Type B pancreatic cell (in vitro differentiated cells): Measurements from ENCODE around the gene UBE2O. TPM values are rescaled to one million over a fixed set of nuclear protein-coding genes. Genes with fewer than 3 reads are reported as not detected.

Experiments used
- DNase-seq: peaks from one replicate; pipeline ENCODE4 v3.0.0; 2021; ENCODE audit warnings: mixed read lengths; ENCODE audit not compliant: unreplicated experiment; ENCODE audit errors: extremely low spot score
- H3K27ac Mint-ChIP-seq: 2 replicates; pipeline ENCODE4 v1.8.0; 2021; ENCODE audit warnings: mild to moderate bottlenecking, mixed read lengths
- H3K27me3 Mint-ChIP-seq: 2 replicates; pipeline ENCODE4 v1.8.0; 2021; ENCODE audit warnings: mixed read lengths
- H3K36me3 Mint-ChIP-seq: 2 replicates; pipeline ENCODE4 v1.8.0; 2021; ENCODE audit warnings: mixed read lengths
- H3K4me1 Mint-ChIP-seq: one replicate; pipeline ENCODE4 v1.8.0; 2021; ENCODE audit warnings: mixed read lengths; ENCODE audit not compliant: unreplicated experiment
- H3K4me3 Mint-ChIP-seq: 2 replicates; pipeline ENCODE4 v1.8.0; 2021; ENCODE audit warnings: mild to moderate bottlenecking, mixed read lengths
- H3K9me3 Mint-ChIP-seq: 2 replicates; pipeline ENCODE4 v1.8.0; 2021; ENCODE audit warnings: mixed read lengths
- total RNA-seq: library from RNA; stranded (reverse); gene quantifications from 2 replicates; pipeline ENCODE4 v1.2.1, GENCODE V29; 2021; ENCODE audit warnings: low replicate concordance
- TF ChIP-seq, protein P1 (sequence below): fragments of 200-600 bp; sonication (generic); conservative IDR thresholded peaks from 2 replicates; pipeline ENCODE4 v1.5.0; 2021; ENCODE audit warnings: antibody characterized with exemption, mild to moderate bottlenecking

The UBE2O gene
- total RNA-seq, 1 donor from 2014 or later: 51.5 TPM

DNA sequence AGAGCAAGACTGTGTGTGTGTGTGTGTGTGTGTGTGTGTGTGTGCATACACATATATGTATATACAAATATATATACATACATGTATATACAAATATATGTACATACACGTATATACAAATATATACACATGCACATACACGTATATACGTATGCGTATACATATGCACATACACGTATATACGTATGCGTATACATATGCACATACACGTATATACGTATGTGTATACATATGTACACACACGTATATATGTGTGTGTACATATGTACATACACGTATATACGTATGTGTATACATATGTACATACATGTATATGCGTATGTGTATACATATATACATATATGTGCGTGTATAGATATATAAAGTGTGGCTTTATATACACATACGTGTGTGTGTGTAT lies 37.2 kb downstream of the UBE2O start:
- TF ChIP-seq, protein P1, sequence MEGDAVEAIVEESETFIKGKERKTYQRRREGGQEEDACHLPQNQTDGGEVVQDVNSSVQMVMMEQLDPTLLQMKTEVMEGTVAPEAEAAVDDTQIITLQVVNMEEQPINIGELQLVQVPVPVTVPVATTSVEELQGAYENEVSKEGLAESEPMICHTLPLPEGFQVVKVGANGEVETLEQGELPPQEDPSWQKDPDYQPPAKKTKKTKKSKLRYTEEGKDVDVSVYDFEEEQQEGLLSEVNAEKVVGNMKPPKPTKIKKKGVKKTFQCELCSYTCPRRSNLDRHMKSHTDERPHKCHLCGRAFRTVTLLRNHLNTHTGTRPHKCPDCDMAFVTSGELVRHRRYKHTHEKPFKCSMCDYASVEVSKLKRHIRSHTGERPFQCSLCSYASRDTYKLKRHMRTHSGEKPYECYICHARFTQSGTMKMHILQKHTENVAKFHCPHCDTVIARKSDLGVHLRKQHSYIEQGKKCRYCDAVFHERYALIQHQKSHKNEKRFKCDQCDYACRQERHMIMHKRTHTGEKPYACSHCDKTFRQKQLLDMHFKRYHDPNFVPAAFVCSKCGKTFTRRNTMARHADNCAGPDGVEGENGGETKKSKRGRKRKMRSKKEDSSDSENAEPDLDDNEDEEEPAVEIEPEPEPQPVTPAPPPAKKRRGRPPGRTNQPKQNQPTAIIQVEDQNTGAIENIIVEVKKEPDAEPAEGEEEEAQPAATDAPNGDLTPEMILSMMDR: no peak
- no peak for DNase-seq
- H3K27ac Mint-ChIP-seq: no peak overlapping the region
- H3K9me3 Mint-ChIP-seq: no peaks in the 10 kb centered on the region
- H3K27me3 Mint-ChIP-seq: no peaks in the 10 kb centered on the region
- H3K4me3 Mint-ChIP-seq: no peak overlapping the region
- peaks cover 3% of the 10 kb centered on the region for H3K36me3 Mint-ChIP-seq
- peaks cover 27% of the 10 kb centered on the region for H3K4me1 Mint-ChIP-seq

DNA sequence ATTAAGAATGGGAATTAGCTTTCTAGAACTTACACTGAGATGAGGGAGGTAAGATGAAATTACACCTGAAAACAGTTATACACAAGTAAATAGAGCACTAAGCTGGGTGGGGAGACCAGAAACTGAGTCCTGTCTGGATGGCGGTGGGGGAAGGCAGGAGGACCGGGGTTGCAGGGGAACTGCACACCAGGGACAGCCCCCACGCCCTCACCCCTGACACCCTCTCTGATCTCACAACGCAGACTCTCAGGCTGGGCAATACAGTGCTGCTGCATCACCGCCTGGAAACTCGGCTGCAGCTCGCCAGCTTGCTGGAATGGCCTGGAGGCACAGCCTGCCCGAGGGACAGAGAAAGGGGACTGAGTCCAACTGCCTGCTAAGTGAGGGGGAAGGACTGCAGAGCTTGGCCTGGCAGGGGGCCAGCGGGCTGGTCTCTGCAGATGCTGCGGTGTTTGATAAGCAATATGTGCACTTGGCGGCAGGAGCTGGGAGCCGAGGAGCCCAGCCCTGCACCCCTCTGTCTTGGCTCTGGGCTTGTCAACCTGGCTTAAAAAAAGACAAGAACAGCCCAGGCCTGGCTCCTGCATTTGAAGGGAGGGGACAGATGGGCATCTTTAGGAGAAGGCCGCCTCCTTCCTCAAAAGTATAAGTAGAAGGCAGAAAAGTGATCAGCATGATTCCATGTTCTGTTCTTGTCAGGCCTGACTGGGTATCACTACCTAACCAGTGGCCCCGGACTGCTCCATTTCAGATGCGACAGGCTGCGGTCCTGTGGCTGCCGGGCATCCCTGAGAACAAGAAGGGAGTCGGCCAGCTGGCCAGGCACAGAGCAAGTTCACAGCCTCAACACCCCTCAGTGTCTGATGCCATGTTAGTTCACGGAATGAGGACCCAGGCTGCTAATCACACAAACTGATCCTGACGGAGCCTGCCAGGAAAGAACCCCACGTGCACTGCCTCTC lies 38.3 kb downstream of the UBE2O start:
- H3K27me3 Mint-ChIP-seq: no peaks in the 10 kb centered on the region
- H3K36me3 Mint-ChIP-seq: peaks cover 6% of the 10 kb centered on the region
- no peaks in the 10 kb centered on the region for H3K9me3 Mint-ChIP-seq
- peaks cover 17% of the 10 kb centered on the region for H3K4me1 Mint-ChIP-seq
- DNase-seq: no peak
- no peak overlapping the region for H3K4me3 Mint-ChIP-seq
- TF ChIP-seq, protein P1: no peak
- H3K27ac Mint-ChIP-seq: no peak overlapping the region

DNA sequence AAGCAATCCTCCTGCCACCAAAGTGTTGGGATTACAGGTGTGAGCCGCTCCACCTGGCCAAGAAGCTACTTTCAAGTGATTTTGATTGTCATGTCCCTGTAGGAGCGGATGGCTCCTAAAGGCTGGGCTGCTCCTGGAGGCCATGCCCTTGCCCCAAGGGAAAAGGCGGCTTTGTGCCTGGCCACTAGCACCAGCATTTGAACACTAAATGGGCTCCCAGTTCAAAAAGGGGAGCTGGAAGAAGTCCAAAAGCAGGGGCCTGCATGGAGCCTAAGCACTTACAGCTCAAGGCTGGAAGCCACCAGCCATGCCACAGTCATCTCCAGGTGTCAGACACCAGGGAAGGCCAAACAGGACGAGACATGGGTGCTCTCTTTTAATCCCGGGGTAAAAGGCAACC lies 41.7 kb downstream of the UBE2O start:
- H3K4me3 Mint-ChIP-seq: no peak overlapping the region
- H3K27ac Mint-ChIP-seq: no peak overlapping the region
- TF ChIP-seq, protein P1: no peak
- peaks cover 28% of the 10 kb centered on the region for H3K4me1 Mint-ChIP-seq
- no peak for DNase-seq
- H3K36me3 Mint-ChIP-seq: peaks cover 6% of the 10 kb centered on the region
- H3K27me3 Mint-ChIP-seq: no peaks in the 10 kb centered on the region
- H3K9me3 Mint-ChIP-seq: no peaks in the 10 kb centered on the region

DNA sequence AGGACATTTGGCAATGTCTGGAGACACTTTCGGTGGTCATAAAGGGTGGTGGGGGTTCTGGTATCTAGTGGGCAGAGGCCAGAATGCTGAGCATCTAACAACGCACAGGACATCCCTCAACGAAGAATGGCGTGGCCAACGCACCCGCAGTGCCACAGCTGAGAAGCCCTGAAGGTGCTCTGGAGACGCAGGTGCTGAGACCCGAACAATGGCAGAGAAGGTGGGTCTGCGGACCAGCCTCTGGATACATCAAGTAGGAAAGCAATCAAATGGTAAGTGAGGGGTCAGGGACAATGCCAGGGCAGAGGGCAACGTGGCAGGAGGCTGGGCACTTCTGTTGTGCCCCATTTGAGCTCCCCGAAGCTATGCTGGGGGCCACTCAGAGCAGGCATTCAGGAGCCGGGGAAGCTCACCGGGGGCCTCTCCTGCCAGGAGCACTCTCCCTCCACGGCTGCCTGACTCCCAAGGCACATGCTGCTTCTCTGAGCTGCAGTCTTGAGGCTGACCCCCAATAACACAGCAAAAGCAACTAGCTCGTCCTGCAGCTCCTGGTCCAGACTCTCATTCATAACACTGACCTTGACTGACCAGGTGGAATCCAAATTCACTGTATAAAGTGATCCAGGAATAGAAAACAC lies 42.5 kb downstream of the UBE2O start:
- H3K27ac Mint-ChIP-seq: no peak overlapping the region
- TF ChIP-seq, protein P1: no peak

DNA sequence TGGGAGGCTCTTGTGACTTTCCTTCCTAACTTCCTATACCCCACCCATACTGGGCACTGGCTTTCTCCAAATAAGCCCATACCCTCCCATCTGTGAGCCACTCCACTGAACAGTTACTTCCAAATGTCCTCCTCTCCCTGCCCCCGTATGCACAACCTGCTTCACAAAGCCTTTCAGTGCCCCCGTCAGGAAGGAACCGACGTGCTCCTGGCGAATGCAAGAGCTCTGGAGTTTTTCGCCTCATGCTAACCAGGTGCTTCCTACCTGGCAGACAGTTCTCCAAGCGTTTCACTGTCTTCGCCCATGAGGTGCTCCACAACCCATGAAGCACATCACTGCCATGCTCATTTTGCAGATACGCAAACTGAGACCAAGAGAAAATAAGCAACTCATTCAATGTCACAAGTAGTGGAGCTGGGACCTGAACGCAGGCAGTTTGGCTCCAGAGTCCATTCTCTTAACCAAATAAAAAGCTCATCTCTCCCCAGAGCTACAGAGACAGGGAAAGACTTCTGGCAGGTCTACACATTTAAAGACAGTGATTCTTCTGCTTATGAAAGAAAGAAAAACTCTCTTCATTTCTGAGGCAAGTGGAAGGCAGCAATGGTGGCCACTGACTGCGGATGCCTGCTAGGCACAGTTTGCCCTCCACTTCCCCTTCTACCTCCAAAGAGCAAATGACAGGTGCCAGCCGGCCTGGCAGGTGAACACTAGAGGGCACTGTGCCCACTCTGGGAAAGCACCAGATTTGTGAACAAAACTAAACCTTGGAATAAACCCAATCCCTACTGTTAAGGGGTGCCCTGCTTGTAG lies 44.7 kb downstream of the UBE2O start:
- peaks cover 11% of the 10 kb centered on the region for H3K4me1 Mint-ChIP-seq
- TF ChIP-seq, protein P1: peak; percentile 86
- H3K4me3 Mint-ChIP-seq: no peak overlapping the region
- H3K36me3 Mint-ChIP-seq: peaks cover 18% of the 10 kb centered on the region
- peak overlapping the region; percentile 21 for H3K27ac Mint-ChIP-seq
- no peaks in the 10 kb centered on the region for H3K9me3 Mint-ChIP-seq
- no peaks in the 10 kb centered on the region for H3K27me3 Mint-ChIP-seq
- DNase-seq: no peak

More for the DNA sequence above, 42.5 kb downstream of the UBE2O start:
- no peak for DNase-seq
- Mint-ChIP-seq H3K27me3 (no peaks in the 10 kb centered on the region), H3K4me1 (peaks cover 28% of the 10 kb centered on the region), H3K4me3 (no peak overlapping the region), H3K9me3 (no peaks in the 10 kb centered on the region), H3K36me3 (peaks cover 6% of the 10 kb centered on the region)
